Gastrocnemius medialis (tissue), 4 donors: ENCODE data around the gene YARS2.

Experiments
- CTCF ChIP-seq, 5 experiments: fragments of 450-650 bp in 3 of 5; fragments of 200-600 bp in 2 of 5; sonication (generic) in 2 of 5; IDR thresholded peaks in 4 of 5; conservative IDR thresholded peaks in 1 of 5; 1 replicate in 4 of 5; 2 replicates in 1 of 5; pipeline ENCODE4 v1.5.1; 2016 to 2019; ENCODE audit warnings: antibody characterized with exemption in 5 of 5, mild to moderate bottlenecking in 3 of 5, moderate library complexity in 3 of 5
- POLR2A ChIP-seq, 2 donors: fragments of 450-650 bp; IDR thresholded peaks; one replicate each; pipeline ENCODE4 v1.6.1; 2017; ENCODE audit warnings: antibody characterized with exemption in 2 of 2, mild to moderate bottlenecking in 2 of 2, moderate library complexity in 2 of 2

GRCh38 chr12:32734952-32735351 is 20.7 kb downstream of the YARS2 start:
- TF ChIP-seq CTCF (IDR thresholded peaks at IDR 0.05 in 4 of 5, conservative IDR thresholded peaks at IDR 0.05 in 1 of 5) (no peak), POLR2A (IDR thresholded peaks at IDR 0.05) (no peak)
